Glutamatergic neuron (in vitro differentiated cells): ENCODE results near the gene DDX52. TPM values are rescaled to one million over a fixed set of nuclear protein-coding genes. Genes with fewer than 3 reads are reported as not detected.
"Not testable (repeated sequence)": the region's sequence is repeated elsewhere in the genome, so short reads cannot be mapped to it uniquely, and the experiment has no call there.

ENCODE experiments used
- DNase-seq: peaks from one replicate; pipeline ENCODE4 v3.0.0; 2022
- H3K27ac Mint-ChIP-seq: one replicate; pipeline ENCODE4 v1.8.0; 2020; ENCODE audit warnings: mild to moderate bottlenecking, mixed read lengths, inconsistent platforms; ENCODE audit not compliant: unreplicated experiment
- H3K27me3 Mint-ChIP-seq: one replicate; pipeline ENCODE4 v1.8.0; 2020; ENCODE audit warnings: mild to moderate bottlenecking, moderate library complexity, mixed read lengths, inconsistent platforms; ENCODE audit not compliant: unreplicated experiment
- H3K36me3 Mint-ChIP-seq: one replicate; pipeline ENCODE4 v1.8.0; 2020; ENCODE audit warnings: mild to moderate bottlenecking, mixed read lengths, inconsistent platforms; ENCODE audit not compliant: unreplicated experiment
- H3K4me1 Mint-ChIP-seq: one replicate; pipeline ENCODE4 v1.8.0; 2020; ENCODE audit warnings: mild to moderate bottlenecking, low read depth, mixed read lengths, inconsistent platforms; ENCODE audit not compliant: unreplicated experiment
- H3K4me3 Mint-ChIP-seq: one replicate; pipeline ENCODE4 v1.8.0; 2020; ENCODE audit warnings: mild to moderate bottlenecking, mixed read lengths, inconsistent platforms; ENCODE audit not compliant: unreplicated experiment
- H3K9me3 Mint-ChIP-seq: one replicate; pipeline ENCODE4 v1.8.0; 2020; ENCODE audit warnings: mild to moderate bottlenecking, moderate library complexity, mixed read lengths, inconsistent platforms; ENCODE audit not compliant: unreplicated experiment
- CTCF ChIP-seq: fragments of 200-600 bp; sonication (generic); IDR thresholded peaks from one replicate; pipeline ENCODE4 v1.5.0; 2021; ENCODE audit not compliant: partially characterized antibody, unreplicated experiment
- long read RNA-seq: library from polyadenylated mRNA; unstranded; transcript quantifications from one replicate; pipeline ENCODE4 v2.0.0, GENCODE V29; 2020; ENCODE audit not compliant: unreplicated experiment
- total RNA-seq: library from RNA; stranded (reverse); fragmentation: NEBNext Ultra II Directional; extraction: Animal tissue kit (Norgen Biotek cat#: 25700); gene quantifications from one replicate; pipeline ENCODE4 v1.2.1, GENCODE V29; 2021; ENCODE audit not compliant: unreplicated experiment

DDX52 gene
- 47.4 TPM for total RNA-seq
- long read RNA-seq, full-length matches to known transcripts = 15 of 35 reads
- long read RNA-seq, partial matches to known transcripts = 14 of 35 reads
- long read RNA-seq, other reads (novel, unspliced or antisense) = 6 of 35 reads

GRCh38 chr17:37643118-37643766, at the start of gene DDX52:
Gene DDX52 (minus strand): TSS chr17:37643446. CDS start chr17:37643420, 26 bp downstream.
- peak within 1 kb of the TSS; percentile 83 for H3K27ac Mint-ChIP-seq
- no peaks in the 10 kb centered on the region for H3K9me3 Mint-ChIP-seq
- no peaks in the 10 kb centered on the region for H3K36me3 Mint-ChIP-seq
- H3K4me3 Mint-ChIP-seq = peak within 1 kb of the TSS; percentile 88
- H3K4me1 Mint-ChIP-seq = peaks cover 5% of the 10 kb centered on the region
- DNase-seq = peak; percentile 92
- no peaks in the 10 kb centered on the region for H3K27me3 Mint-ChIP-seq
- no peak for TF ChIP-seq CTCF

GRCh38 chr17:37691807-37692206, 48.6 kb upstream of the DDX52 start:
- Mint-ChIP-seq H3K9me3 (peaks cover 3% of the 10 kb centered on the region), H3K36me3 (no peaks in the 10 kb centered on the region), H3K4me3 (no peak overlapping the region), H3K4me1 (no peaks in the 10 kb centered on the region), H3K27ac (no peak overlapping the region), H3K27me3 (peaks cover 1% of the 10 kb centered on the region)
- no peak for DNase-seq
- TF ChIP-seq CTCF = no peak

- Mint-ChIP-seq H3K36me3 (no peaks in the 10 kb centered on the region), H3K4me3 (no peak overlapping the region), H3K4me1 (peaks cover 4% of the 10 kb centered on the region), H3K27me3 (no peaks in the 10 kb centered on the region), H3K9me3 (no peaks in the 10 kb centered on the region), H3K27ac (no peak overlapping the region)
- DNase-seq = no peak
- TF ChIP-seq CTCF = no peak
Observed at GRCh38 chr17:37689317-37689716, 46.1 kb upstream of the DDX52 start.

GRCh38 chr17:37683454-37683984, 40.3 kb upstream of the DDX52 start:
- no peaks in the 10 kb centered on the region for H3K36me3 Mint-ChIP-seq
- H3K4me3 Mint-ChIP-seq = no peak overlapping the region
- peaks cover 2% of the 10 kb centered on the region for H3K9me3 Mint-ChIP-seq
- DNase-seq = no peak
- H3K4me1 Mint-ChIP-seq = peaks cover 4% of the 10 kb centered on the region
- no peak for TF ChIP-seq CTCF
- no peaks in the 10 kb centered on the region for H3K27me3 Mint-ChIP-seq
- H3K27ac Mint-ChIP-seq = no peak overlapping the region

- no peaks in the 10 kb centered on the region for H3K27me3 Mint-ChIP-seq
- no peaks in the 10 kb centered on the region for H3K36me3 Mint-ChIP-seq
- DNase-seq = no peak
- H3K4me1 Mint-ChIP-seq = peaks cover 4% of the 10 kb centered on the region
- peaks cover 3% of the 10 kb centered on the region for H3K9me3 Mint-ChIP-seq
- H3K4me3 Mint-ChIP-seq = no peak overlapping the region
- H3K27ac Mint-ChIP-seq = no peak overlapping the region
- TF ChIP-seq CTCF = no peak
Observed at GRCh38 chr17:37682007-37682406, 38.8 kb upstream of the DDX52 start.

- H3K27ac Mint-ChIP-seq, H3K4me3 Mint-ChIP-seq, H3K27me3 Mint-ChIP-seq, H3K36me3 Mint-ChIP-seq, DNase-seq, H3K4me1 Mint-ChIP-seq, H3K9me3 Mint-ChIP-seq: not testable (repeated sequence)
Observed at GRCh38 chr17:37679995-37680394, 36.7 kb upstream of the DDX52 start.
